Tibial nerve (tissue), 3 donors: ENCODE measurements around the gene P3R3URF.

Source experiments
- CTCF ChIP-seq, 5 experiments: fragments of 200-600 bp in 3 of 5; fragments of 450-650 bp in 2 of 5; sonication (generic) in 3 of 5; IDR thresholded peaks; one replicate each; pipeline ENCODE4 v1.5.1; 2016 to 2019; ENCODE audit warnings: antibody characterized with exemption in 5 of 5, mild to moderate bottlenecking in 3 of 5, moderate library complexity in 2 of 5
- POLR2A ChIP-seq, 2 donors: fragments of 450-650 bp; IDR thresholded peaks; one replicate each; pipeline ENCODE4 v1.6.1; 2017; ENCODE audit warnings: antibody characterized with exemption in 2 of 2, mild to moderate bottlenecking in 2 of 2, moderate library complexity in 2 of 2

DNA sequence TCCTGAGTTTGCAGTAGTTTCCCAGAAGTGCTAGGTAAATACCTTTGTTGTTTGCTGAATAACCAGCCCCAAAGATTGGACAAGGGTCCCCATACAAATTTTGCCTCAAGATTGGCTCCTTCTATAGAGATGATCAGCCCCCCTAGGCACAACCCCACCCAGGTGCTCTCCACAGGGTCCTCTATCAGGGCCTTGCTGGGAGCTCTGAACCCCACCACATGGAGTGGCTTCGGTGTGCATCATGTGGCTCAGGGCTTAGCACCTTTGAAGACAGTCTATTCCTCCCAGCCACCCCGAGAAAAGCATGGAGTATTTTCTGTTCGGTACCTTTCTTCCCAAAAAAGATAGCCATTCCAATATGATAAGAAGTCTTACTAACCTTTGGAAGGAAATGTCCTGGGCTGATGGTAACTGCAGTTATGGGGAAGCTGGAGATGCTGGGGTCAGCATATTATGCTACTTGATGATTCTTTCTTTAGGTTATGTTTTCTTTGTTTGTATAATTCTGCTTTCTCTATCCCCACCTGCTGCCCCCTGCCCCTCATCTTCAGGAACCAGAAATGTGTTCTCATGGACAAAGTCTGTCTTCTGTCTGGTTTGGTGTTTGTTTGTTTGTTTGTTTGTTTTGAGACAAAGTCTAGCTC, 6.4 kb downstream of the P3R3URF start:
- no peak for TF ChIP-seq CTCF (IDR thresholded peaks at IDR 0.05)
- no peak for TF ChIP-seq POLR2A (IDR thresholded peaks at IDR 0.05)
